GM19193 (cell line): ENCODE results near the gene CCDC18.

Source experiments
- POLR2A ChIP-seq: IDR thresholded peaks from 4 replicates; pipeline ENCODE4 v1.6.1; 2011; ENCODE audit not compliant: insufficient read depth, insufficient read length; ENCODE audit errors: extremely low read depth

CCDC18 gene

DNA sequence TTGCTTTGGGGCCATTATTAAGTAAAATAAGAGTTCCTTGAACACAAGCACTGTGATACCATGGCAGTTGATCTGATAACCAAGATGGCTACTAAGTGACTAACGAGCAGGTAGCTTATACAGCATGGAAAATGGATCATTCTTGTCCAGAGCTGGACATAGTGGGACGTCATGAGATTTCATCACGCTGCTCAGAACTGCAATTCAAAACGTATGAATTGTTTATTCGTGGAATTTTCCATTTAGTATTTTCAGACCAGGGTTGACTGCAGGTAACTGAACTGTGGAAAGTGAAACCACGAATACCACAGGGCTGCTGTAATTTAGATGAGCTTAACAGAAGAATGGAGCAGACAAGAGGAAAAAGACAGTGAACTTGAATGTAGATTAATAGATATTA is 38.9 kb downstream of the CCDC18 start:
- TF ChIP-seq POLR2A = no peak

DNA sequence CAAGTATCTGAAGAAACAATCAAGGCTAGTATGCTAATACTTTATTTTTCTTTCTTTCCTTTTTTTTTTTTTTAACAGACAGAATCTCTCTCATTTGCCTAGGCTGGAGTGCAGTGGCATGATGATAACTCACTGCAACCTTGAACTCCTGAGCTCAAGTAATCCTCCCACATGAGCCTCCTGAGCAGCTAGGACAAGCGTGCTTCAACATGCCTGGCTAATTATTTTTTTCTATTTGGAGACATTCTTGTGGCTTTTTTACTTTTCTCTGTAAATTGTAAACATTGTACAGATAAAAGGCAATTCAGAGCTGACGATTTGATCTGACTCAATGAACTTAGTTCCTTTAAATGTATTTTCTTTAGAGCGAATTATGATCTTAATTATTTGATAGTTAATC is 41.4 kb downstream of the CCDC18 start:
- no peak for TF ChIP-seq POLR2A

DNA sequence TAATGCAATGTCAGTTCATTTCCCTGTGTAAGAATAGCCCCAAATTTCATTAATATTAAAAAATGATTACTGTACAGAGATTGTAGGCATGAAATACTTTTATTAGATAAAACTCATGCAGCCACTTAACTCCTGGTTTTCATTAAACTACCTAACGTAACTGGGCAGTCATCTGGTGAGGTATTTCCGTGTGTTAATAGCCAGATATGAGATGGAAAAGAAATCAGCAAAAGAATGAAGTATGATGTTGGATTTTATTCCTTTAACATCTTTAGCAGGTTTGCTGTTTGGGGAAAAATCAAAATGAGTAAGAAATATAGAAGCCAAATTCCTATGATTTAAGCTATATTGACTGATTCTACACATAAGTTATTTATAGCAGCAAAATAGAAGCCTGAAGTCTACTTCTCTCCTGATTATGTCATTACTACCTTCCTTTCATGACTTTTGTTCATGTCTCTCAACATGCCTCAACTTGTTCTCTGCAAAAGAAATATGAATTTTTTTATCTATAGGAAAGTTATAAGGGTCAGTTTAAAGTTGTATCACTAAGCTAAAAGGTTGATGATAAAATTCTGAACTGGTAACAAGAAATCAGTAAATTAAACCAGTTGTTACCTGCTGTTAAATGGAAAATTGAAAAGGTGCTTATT is 42.6 kb downstream of the CCDC18 start:
- no peak for TF ChIP-seq POLR2A

DNA sequence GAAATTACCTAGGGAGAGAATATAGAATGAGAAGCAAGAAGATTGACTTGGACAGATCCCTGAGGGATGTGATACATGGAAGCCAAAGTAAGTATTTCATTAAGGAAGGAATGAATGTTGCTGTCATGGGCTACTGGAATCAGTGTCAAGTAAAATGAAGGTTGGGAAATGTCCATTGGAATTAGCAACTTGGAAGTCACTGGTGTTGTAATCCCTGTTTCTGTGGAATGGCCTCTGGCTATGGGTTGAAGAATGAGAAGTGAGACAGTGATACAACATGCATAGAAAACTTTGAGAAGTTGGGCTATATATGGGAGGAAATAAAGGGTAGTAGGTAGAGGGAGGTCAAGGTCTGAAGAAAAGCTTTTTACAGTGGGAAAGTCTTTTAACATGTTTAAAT is 54.7 kb downstream of the CCDC18 start:
- TF ChIP-seq POLR2A = no peak

DNA sequence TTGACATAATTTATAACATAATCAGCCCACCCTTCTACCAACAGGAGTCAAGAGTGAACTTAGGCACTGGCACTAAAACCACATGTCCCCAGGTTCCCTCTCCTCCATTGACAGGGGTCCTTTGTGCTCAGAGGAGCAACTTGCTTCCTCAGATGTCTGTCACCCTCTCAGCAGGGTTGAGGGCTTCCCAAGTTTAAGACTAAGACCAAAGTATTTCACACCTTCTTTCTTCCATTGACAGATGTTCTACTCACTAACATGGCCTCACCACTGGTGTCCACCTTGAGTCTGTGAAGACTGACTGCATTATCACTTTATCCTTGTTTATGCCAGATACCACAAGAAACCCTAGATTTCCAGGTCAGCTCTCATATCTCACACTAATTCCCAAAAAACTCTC is 56.5 kb downstream of the CCDC18 start:
- TF ChIP-seq POLR2A = no peak

DNA sequence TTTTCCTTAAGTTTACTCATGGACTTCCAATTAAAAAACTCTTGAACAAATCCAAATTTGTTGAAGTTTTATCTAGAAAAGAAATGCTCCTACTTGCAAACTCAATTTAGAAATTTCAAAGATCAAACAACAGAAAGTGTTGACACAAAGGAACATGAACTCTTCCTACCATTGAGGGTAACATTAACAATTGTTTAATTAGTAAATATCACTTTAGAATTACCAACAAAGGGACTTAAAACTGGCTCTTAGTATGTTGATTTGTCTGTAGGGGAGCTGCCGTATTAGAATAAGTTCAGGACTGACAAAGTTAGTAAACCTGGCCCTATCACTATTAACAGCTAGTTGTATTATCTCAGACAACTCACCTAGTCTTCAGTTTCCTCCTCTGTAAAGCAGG is 57.9 kb downstream of the CCDC18 start:
- no peak for TF ChIP-seq POLR2A

DNA sequence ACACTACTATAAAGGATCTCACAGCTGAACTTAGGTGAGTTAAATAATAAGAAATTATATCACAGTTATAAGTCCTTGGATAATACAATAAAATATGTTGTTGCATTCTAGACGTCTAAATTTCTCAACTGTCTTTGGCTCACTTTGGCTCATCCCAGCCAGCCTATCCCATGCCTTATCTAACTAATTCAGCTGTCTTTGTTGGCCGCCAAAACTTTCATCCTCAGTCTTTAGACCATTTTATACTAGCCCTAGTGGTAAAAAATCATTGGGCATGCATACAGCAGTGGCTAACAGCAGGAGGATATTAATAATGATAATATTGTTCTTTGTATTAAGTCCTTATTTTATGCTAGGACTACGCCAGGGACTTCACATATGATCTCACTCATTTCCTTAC is 59.3 kb downstream of the CCDC18 start:
- TF ChIP-seq POLR2A = no peak

DNA sequence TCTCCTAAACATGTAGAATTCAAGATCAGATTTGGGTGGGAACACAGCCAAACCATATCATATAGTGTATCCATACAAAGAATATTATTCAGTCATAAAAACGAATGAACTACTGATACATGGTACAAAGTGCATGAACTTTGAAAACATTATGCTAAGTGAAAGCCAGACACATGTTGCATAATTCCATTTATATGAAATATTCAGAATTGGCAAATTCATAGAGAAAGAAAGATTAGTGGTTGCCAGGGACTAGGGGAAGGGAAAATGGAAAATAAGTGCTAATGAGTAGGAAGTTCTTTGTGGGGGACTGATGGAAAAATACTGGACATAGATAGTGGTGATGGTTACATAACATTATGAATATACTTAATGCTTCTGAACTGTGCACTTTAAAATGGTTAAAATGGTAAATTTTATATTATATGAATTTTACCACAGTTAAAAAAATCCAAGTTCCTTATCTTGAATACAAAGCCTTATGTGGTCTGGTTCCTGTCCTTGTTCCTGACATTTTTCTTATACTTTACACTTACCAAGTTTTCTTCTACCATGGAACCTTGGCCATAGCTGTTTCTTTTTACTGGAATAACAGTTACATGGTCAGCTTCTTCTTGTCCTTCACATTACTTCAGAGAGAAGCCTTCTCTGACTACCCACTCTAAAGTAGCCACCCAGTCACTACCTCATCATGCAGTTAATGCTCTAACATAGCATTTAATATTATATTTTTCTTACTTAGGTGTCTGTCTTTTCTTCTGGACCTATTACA is 64.0 kb downstream of the CCDC18 start:
- no peak for TF ChIP-seq POLR2A

DNA sequence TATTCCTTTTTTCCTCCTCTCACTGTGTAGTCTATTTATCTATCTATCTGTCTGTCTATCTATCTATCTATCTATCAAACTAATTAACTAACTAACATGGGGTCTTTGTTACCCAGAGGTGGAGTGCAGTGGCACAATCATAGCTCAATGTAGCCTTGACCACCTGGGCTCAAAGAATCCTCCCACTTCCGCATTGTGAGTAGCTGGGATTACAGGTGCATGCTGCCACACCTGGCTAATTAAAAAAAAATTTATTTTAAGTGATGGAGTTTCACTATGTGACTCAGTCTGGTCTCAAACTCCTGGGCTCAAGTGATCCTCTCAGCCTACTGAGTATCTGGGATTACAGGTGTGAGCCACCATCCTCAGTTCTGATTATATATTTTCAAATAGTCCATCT is 71.4 kb downstream of the CCDC18 start:
- no peak for TF ChIP-seq POLR2A

DNA sequence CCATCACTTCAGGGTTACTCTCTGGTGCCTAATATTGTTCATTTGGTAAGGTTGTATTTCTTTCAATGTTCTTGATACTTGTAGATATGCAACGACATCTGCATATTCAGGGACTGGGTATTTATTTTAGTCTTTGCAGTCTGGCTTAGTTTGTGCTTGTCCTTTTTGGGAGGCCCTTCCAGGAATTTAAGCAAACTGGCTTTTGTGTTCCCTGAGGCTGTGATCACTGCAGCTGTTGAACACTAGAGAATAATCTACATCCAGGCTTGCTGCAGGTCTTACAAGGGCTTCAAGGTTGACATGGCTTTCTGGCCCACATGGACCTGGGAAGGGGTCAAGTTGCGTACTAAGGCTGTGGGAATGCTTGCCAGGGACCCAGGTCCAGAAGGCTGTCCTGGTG is 72.1 kb downstream of the CCDC18 start:
- no peak for TF ChIP-seq POLR2A

DNA sequence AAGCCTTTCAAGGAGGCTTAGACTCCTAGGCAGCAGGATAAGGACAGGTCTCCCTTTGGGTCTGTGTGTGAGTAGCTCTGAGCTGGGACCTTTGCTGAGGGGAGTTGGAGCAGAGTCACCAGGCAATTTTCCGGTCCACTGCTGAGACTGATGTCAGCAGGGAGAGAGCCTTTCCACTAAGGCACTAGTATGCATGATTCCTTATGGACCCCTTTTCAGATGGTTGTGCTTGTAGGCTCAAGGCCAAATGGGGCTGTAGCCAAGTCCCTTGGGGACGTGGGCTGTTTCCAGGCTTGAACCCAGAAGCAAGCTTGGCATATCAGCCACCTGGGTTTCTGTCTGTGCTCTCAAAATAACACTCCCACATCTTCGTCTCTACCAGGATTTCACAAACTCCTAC is 73.0 kb downstream of the CCDC18 start:
- TF ChIP-seq POLR2A = no peak

DNA sequence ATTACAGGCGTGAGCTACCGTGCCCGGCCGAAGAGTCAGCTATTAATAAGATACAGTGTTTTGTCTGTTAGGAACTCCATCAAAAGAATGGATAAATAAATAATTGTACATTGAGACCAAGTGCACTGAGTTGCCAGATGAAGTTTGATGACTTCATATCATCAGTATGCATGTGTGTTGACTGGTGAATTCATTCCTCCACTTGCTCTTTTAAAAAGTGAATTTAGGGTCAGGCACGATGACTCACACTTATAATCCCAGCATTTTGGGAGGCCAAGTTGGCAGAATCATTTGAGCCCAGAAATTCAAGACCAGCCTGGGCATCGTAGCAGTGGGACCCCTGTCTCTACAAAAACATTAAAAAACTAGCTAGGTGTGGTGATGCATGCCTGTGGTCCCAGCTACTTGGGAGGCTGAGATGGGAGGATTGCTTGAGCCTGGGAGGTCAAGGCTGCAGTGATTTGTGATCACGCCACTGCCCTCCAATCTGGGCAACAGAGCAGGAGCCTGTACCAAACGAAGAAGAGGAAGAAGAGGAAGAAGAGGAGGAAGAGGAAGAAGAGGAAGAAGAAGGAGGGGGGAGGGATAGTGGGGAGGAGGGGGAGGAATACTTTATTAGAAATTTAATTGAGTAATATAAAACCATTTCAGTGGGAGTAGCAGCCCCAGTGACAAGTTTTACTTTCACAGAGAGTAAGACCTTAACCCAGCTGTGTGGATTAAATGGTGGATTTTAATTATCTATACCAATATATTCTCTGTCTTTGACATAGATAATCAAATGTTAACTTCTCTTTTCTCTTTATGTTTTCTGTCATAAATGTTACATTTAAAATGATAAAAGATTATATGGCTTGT is 74.9 kb downstream of the CCDC18 start:
- TF ChIP-seq POLR2A = no peak

DNA sequence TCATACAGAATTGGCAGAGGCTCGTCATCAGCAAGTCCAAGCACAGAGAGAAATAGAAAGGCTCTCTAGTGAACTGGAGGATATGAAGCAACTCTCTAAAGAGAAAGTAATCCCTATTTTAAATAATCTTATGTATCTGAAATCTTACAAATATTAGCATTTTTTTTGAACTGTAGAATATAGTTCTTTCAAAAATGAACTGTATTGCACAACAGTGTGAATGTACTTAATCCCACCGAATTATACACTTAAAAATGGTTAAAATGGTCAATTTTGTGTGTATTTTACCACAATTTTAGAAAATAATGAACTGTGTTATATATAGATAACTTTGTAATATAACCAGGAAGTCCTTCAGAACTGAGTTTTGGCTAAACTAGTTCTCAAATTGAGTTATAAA is 75.9 kb downstream of the CCDC18 start:
- TF ChIP-seq POLR2A = no peak

DNA sequence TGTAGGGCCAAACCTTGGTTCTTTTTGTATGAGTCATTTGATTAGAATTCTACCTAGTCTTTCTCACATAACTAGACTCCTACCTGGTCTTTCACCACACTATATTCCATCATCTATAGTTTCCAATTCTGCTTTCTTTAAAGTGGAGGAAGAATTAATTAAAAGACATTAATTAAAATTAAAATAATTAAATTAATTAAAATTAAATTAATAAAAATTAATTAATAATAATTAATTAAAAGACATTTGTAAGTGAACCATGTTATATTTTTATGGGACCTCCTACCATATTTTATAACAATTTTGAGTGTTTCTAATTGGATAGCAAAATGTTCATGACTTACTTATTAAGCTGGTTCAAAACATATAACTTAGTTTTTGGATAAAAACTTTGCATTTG is 77.4 kb downstream of the CCDC18 start:
- no peak for TF ChIP-seq POLR2A

DNA sequence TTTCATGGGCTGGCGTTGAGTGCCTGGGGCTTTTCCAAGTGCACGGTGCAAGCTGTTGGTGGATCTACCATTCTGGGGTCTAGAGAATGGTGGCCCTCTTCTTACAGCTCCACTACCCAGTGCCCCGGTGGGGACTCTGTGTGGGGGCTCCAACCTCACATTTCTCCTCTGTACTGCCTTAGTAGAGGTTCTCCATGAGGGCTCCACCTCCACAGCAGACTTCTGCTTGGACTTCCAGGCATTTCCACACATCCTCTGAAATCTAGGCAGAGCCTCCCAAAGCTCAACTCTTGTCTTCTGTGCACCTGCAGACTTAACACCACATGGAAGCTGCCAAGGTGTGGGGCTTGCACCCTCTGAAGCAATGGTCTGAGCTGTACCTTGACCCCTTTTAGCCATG is 82.1 kb downstream of the CCDC18 start:
- TF ChIP-seq POLR2A = no peak
